ENCODE data around the gene INTS4.
"Not testable (repeated sequence)": the region's sequence is repeated elsewhere in the genome, so short reads cannot be mapped to it uniquely, and the experiment has no call there.

GRCh38 chr11:77890100-77890614 is 104.3 kb downstream of the INTS4 start:
- TF ChIP-seq CTCF (optimal IDR thresholded peaks at IDR 0.05 in 1 of 3, IDR thresholded peaks at IDR 0.05 in 1 of 3, conservative IDR thresholded peaks at IDR 0.05 in 1 of 3; ENCODE audit: extremely low read depth in 1 of 3, insufficient read depth in 2 of 3, low read length in 3 of 3); EZH2 (IDR thresholded peaks at IDR 0.05; ENCODE audit: low read length): not testable (repeated sequence)
